ENCODE results near the gene RNF135.
"Not testable (repeated sequence)": the region's sequence is repeated elsewhere in the genome, so short reads cannot be mapped to it uniquely, and the experiment has no call there.

GRCh38 chr17:31040837-31041236 lies 70.0 kb downstream of the RNF135 start:
- not testable (repeated sequence) for TF ChIP-seq CTCF (IDR thresholded peaks at IDR 0.05); POLR2AphosphoS5 (IDR thresholded peaks at IDR 0.05; ENCODE audit: low read depth, low read length); ELF1 (IDR thresholded peaks at IDR 0.05); TAF1 (IDR thresholded peaks at IDR 0.05; ENCODE audit: borderline replicate concordance, low read depth, low read length); GABPA (IDR thresholded peaks at IDR 0.05; ENCODE audit: low read depth); PBX3 (IDR thresholded peaks at IDR 0.05); FOSL2 (IDR thresholded peaks at IDR 0.05; ENCODE audit: borderline replicate concordance, low read depth); EP300 (IDR thresholded peaks at IDR 0.05; ENCODE audit: borderline replicate concordance in 1 of 2, low read depth in 1 of 2, low read length in 1 of 2); TCF12 (IDR thresholded peaks at IDR 0.05); CHD2 (IDR thresholded peaks at IDR 0.05; ENCODE audit: low read length, partially characterized antibody); EZH2phosphoT487 (IDR thresholded peaks at IDR 0.05; ENCODE audit: borderline replicate concordance, low read depth); USF2 (IDR thresholded peaks at IDR 0.05; ENCODE audit: borderline replicate concordance, low read depth, low read length)

All from SK-N-SH (cell line).